Spinal cord (tissue), 10 donors: ENCODE results near the gene PLBD2. TPM values are rescaled to one million over a fixed set of nuclear protein-coding genes. Genes with fewer than 3 reads are reported as not detected.
A peak's percentile ranks its signal among the peaks of the same experiment; 100 is the strongest.

ENCODE experiments used
- DNase-seq, 6 donors: peaks; one replicate each; pipeline versions ENCODE4 v3.0.0 to v3.0.0-alpha.2; 2013 to 2015; ENCODE audit warnings: low spot score in 6 of 6, low read depth in 4 of 6
- H3K27ac ChIP-seq: one replicate; pipeline ENCODE4 v1.5.1; 2013; ENCODE audit warnings: low read depth, low read length, control low read depth
- H3K27me3 ChIP-seq: one replicate; pipeline ENCODE4 v1.6.1; 2013; ENCODE audit warnings: low read length; ENCODE audit not compliant: control insufficient read depth, insufficient read depth
- H3K36me3 ChIP-seq: one replicate; pipeline ENCODE4 v1.6.1; 2013; ENCODE audit warnings: low read length; ENCODE audit not compliant: control insufficient read depth, insufficient read depth
- H3K4me1 ChIP-seq: one replicate; pipeline ENCODE4 v1.6.1; 2013; ENCODE audit warnings: low read length; ENCODE audit not compliant: control insufficient read depth, insufficient read depth
- H3K4me3 ChIP-seq: one replicate; pipeline ENCODE4 v1.5.1; 2013; ENCODE audit warnings: low read depth, low read length, control low read depth
- H3K9me3 ChIP-seq: one replicate; pipeline ENCODE4 v1.6.1; 2013; ENCODE audit warnings: low read length; ENCODE audit not compliant: control insufficient read depth, insufficient read depth
- WGBS: methylation state at CpG from one replicate; pipeline ENCODE4 v1.1.5; 2013; ENCODE audit warnings: missing lambda C conversion rate; ENCODE audit not compliant: insufficient coverage; 5-methylcytosine and 5-hydroxymethylcytosine counted together
- polyA plus RNA-seq, 2 donors: library from polyadenylated mRNA; unstranded; fragments of 120-200 nt; gene quantifications; one replicate each; pipeline ENCODE4 v1.2.1, GENCODE V29; 2013; ENCODE audit not compliant: insufficient read length in 2 of 2
- total RNA-seq, 2 donors: library from RNA; depleted of rRNA in 1 of 2; stranded (reverse); fragments of 120-200 nt in 1 of 2; fragments of >200 nt in 1 of 2; gene quantifications; one replicate each; pipeline versions ENCODE4 v1.2.3 to v1.2.4, GENCODE V29; 2013 to 2014
- donor health status: healthy.

PLBD2 gene
- total and polyA plus RNA-seq, 4 donors, result 13.2 to 50.1 (median 36.7) TPM

DNA sequence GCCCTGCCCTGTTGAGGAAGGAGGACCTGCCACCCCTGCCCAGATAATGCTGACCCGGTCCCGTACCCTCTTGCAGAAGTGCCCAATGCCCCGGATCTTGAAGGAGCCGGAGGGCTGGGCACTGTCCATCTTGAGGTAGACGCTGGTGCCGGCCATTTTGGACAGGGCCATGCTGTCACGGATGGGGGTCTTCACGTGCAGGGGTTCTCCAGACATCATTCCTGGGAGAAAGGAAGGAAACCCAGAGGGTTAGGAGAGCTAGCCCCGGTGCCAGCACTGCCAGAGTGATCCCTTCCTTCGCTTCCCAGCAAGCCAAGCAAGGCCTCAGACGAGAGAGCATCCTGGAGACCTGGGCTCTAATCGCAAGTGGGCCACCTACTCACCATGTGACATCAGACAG, 41.1 kb downstream of the PLBD2 start:
- no peak overlapping the region for H3K4me3 ChIP-seq
- H3K36me3 ChIP-seq, result no peaks in the 10 kb centered on the region
- 88% methylated on average over 12 of the region's 12 CpGs for WGBS
- H3K9me3 ChIP-seq, result no peaks in the 10 kb centered on the region
- DNase-seq, result no peak
- H3K4me1 ChIP-seq, result peaks cover 14% of the 10 kb centered on the region
- H3K27me3 ChIP-seq, result no peaks in the 10 kb centered on the region
- no peak overlapping the region for H3K27ac ChIP-seq

DNA sequence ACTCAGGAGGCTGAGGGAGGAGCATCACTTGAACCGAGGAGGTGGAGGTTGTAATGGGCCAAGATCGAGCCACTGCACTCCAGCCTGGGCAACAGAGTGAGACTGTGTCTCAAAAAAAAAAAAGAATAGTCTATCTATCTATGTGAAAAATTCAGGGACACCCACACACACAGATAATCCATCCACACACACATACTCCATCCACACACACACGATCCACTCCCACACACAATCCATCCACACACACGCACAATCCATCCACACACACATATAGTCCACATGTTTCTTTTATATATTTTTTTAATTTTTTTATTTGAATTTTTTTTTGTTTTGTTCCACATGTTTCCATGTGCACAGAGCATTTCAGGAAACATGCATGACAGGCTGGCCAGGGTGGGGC, 42.0 kb downstream of the PLBD2 start:
- no peak for DNase-seq
- Histone ChIP-seq H3K9me3 (no peaks in the 10 kb centered on the region), H3K27ac (no peak overlapping the region), H3K4me3 (no peak overlapping the region), H3K4me1 (peaks cover 14% of the 10 kb centered on the region), H3K27me3 (no peaks in the 10 kb centered on the region), H3K36me3 (no peaks in the 10 kb centered on the region)
- WGBS, result 80% methylated on average over 1 of the region's 4 CpGs

DNA sequence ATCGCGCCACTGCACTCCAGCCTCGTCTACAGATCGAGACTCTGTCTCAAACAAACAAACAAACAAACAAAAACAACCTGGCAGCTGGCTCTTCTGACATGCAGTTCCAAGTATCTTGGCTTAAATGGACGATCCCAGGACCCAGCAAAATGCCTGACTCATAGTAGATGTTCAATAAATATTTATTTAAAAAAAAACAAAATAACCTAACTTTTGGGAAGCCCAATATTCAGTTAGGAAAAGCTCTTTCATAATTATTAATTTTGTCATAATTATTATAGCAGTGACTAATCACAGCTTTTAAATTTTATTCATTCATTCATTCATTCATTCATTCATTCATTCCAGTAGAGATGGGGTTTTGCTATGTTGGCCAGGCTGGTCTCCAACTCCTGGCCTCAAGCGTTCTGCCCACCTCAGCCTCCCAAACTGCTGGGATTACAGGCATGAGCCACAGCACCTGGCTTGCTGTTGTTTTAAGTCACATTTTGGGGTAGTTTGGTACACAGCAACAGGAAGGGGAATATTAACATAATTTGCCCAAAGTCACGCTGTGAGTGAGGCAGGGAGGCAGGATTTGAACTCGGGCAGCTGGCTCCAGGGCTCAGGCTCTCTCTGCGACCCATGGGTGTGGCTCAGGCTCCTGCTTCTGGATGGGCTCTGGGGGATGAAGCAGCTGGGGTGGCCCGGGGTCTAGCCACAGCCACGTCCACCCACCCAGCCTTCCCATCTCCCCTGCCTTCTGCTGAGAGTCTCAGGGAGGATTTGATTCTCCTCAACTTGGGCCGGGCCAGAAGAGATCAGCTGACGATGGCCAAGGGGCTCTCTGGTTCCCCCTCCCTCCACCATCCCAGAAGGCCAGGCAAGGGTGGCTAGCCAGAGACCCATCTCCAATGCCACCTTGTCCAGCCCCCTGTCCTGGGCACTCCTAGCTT, 42.9 kb downstream of the PLBD2 start:
- Histone ChIP-seq H3K27me3 (no peaks in the 10 kb centered on the region), H3K27ac (no peak overlapping the region), H3K4me1 (peaks cover 14% of the 10 kb centered on the region), H3K36me3 (no peaks in the 10 kb centered on the region), H3K4me3 (no peak overlapping the region), H3K9me3 (no peaks in the 10 kb centered on the region)
- no peak for DNase-seq
- WGBS, result 66% methylated on average over 8 of the region's 13 CpGs

GRCh38 chr12:113402586-113403260, 44.3 kb downstream of the PLBD2 start:
- no peak for DNase-seq
- no peaks in the 10 kb centered on the region for H3K36me3 ChIP-seq
- H3K4me1 ChIP-seq, result peaks cover 5% of the 10 kb centered on the region
- H3K27me3 ChIP-seq, result no peaks in the 10 kb centered on the region
- 92% methylated on average over 23 of the region's 23 CpGs for WGBS
- H3K27ac ChIP-seq, result no peak overlapping the region
- H3K4me3 ChIP-seq, result no peak overlapping the region
- H3K9me3 ChIP-seq, result no peaks in the 10 kb centered on the region

DNA sequence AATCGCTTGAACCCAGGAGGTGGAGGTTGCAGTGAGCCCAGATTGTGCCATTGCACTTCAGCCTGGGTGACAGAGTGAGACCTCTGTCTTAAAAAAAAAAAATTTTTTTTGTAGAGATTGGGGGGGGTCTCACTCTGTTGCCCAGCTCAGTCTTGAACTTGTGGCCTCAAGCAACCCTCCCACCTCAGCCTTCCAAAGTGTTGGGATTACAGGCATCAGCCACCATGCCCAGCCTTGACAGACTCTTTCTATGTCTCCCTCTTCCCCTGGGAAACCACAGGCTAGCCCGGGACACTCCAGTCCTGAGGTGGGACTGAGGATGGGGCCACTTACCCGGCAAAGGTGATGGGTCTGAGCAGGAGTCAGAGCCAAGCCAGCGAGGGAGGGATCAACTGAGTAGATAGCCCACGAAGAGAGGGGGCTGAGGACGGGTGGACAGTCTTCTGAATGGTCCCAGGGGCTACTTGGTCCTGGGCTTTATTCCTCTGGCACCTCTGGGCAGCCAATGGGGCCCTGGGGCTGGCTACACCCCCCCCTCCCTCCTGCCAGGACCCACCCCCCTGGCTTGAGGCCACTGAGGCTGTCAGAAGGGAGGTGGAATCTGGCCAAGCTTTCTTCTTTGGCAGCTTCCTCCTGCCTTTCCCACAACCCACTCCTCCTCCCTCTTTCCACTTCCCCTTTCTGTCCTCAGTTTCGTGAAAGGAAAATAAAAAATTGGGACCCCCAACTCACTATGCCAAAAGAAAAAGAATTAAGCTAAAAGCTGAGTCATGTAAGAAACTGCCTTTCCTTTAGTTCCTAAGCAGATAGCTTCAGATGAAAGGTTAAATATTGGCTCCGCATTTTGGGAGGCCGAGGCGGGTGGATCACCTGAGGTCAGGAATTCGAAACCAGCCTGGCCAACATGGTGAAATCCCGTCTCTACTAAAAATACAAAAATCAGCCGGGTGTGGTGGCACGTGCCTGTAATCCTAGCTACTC, 45.3 kb downstream of the PLBD2 start, which contains the start of gene SDS:
Gene SDS (minus strand): TSS at position 453 of the 981 bp plus-strand sequence. CDS start 4,179 bp downstream, outside the sequence.
- H3K27ac ChIP-seq, result no peak within 1 kb of the TSS
- no peak within 1 kb of the TSS for H3K4me3 ChIP-seq
- WGBS, result 36% methylated on average over 6 of the region's 14 CpGs
- no peaks in the 10 kb centered on the region for H3K36me3 ChIP-seq
- DNase-seq, result peak; percentile 47 to 93 (median 62)
- peaks cover 5% of the 10 kb centered on the region for H3K4me1 ChIP-seq
- H3K27me3 ChIP-seq, result no peaks in the 10 kb centered on the region
- no peaks in the 10 kb centered on the region for H3K9me3 ChIP-seq

GRCh38 chr12:113405694-113406093, 47.3 kb downstream of the PLBD2 start:
- no peak overlapping the region for H3K27ac ChIP-seq
- 75% methylated on average over 2 of the region's 3 CpGs for WGBS
- peaks cover 5% of the 10 kb centered on the region for H3K4me1 ChIP-seq
- H3K4me3 ChIP-seq, result no peak overlapping the region
- H3K27me3 ChIP-seq, result no peaks in the 10 kb centered on the region
- no peaks in the 10 kb centered on the region for H3K36me3 ChIP-seq
- no peak for DNase-seq
- no peaks in the 10 kb centered on the region for H3K9me3 ChIP-seq

GRCh38 chr12:113407931-113408600, 49.7 kb downstream of the PLBD2 start:
- H3K36me3 ChIP-seq, result no peaks in the 10 kb centered on the region
- H3K4me1 ChIP-seq, result peaks cover 5% of the 10 kb centered on the region
- no peaks in the 10 kb centered on the region for H3K27me3 ChIP-seq
- no peaks in the 10 kb centered on the region for H3K9me3 ChIP-seq
- no peak overlapping the region for H3K4me3 ChIP-seq
- H3K27ac ChIP-seq, result no peak overlapping the region
- WGBS, result 84% methylated on average over 2 of the region's 6 CpGs
- no peak for DNase-seq

DNA sequence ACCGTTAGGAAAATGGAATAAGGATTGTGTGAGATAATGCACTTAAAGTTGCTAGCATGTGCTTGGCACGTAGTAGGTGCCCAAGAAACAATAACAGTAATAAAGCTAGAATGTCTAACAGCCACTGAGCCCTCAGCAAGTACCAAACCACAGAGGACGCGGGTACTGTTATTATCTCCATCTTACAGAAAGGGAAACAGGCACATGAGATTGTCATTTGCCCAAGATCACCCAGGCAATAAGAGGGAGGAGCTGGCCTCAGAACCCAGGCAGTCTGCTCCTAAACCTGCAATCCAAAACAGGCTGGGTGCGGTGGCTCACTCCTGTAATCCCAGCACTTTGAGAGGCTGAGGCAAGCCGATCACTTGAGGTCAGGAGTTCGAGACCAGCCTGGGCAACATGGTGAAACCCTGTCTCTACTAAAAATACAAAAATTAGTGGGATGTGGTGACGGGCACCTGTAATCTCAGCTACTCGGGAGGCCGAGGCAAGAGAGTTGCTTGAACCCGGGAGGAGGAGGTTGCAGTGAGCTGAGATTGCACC, 50.4 kb downstream of the PLBD2 start:
- WGBS, result 95% methylated on average over 6 of the region's 11 CpGs
- H3K4me1 ChIP-seq, result peaks cover under 1% of the 10 kb centered on the region
- no peaks in the 10 kb centered on the region for H3K27me3 ChIP-seq
- H3K27ac ChIP-seq, result no peak overlapping the region
- no peaks in the 10 kb centered on the region for H3K36me3 ChIP-seq
- H3K9me3 ChIP-seq, result no peaks in the 10 kb centered on the region
- no peak for DNase-seq
- H3K4me3 ChIP-seq, result no peak overlapping the region
